Activated CD4-positive, alpha-beta T cell treated with anti-CD3 and anti-CD28 coated beads, Interleukin-2, amount 50 U/mL, for 48 hours (primary cell): ENCODE data around the gene UBXN7.
"Not testable (repeated sequence)": the region's sequence is repeated elsewhere in the genome, so short reads cannot be mapped to it uniquely, and the experiment has no call there.

Experiments used
- DNase-seq, 2 experiments: peaks; one replicate each; pipeline ENCODE4 v3.0.0-alpha.2; 2020

UBXN7 gene

GRCh38 chr3:196414469-196414868 lies 17.8 kb downstream of the UBXN7 start:
- no peak for DNase-seq

- no peak for DNase-seq
Measured at GRCh38 chr3:196412704-196413103, 19.5 kb downstream of the UBXN7 start.

GRCh38 chr3:196409409-196409808 lies 22.8 kb downstream of the UBXN7 start:
- no peak for DNase-seq

- no peak for DNase-seq
Measured at GRCh38 chr3:196408565-196409300, 23.5 kb downstream of the UBXN7 start.

GRCh38 chr3:196406811-196407470 lies 25.3 kb downstream of the UBXN7 start:
- DNase-seq = no peak

- DNase-seq = no peak
Measured at GRCh38 chr3:196400331-196400730, 31.9 kb downstream of the UBXN7 start.

GRCh38 chr3:196399485-196399945 lies 32.7 kb downstream of the UBXN7 start:
- no peak for DNase-seq

GRCh38 chr3:196398782-196399181 lies 33.4 kb downstream of the UBXN7 start:
- DNase-seq = no peak

- DNase-seq = no peak
Measured at GRCh38 chr3:196397941-196398340, 34.3 kb downstream of the UBXN7 start.

GRCh38 chr3:196390116-196390515 lies 42.1 kb downstream of the UBXN7 start:
- no peak for DNase-seq

- no peak for DNase-seq
Measured at GRCh38 chr3:196388956-196389355, 43.3 kb downstream of the UBXN7 start.

- not testable (repeated sequence) for DNase-seq
Measured at GRCh38 chr3:196387941-196388340, 44.3 kb downstream of the UBXN7 start.

- not testable (repeated sequence) for DNase-seq
Measured at GRCh38 chr3:196386797-196387196, 45.4 kb downstream of the UBXN7 start.

- not testable (repeated sequence) for DNase-seq
Measured at GRCh38 chr3:196386034-196386433, 46.2 kb downstream of the UBXN7 start.

- not testable (repeated sequence) for DNase-seq
Measured at GRCh38 chr3:196385446-196385845, 46.8 kb downstream of the UBXN7 start.

GRCh38 chr3:196378146-196378841 lies 53.9 kb downstream of the UBXN7 start:
- DNase-seq = no peak

- DNase-seq = no peak
Measured at GRCh38 chr3:196377321-196377720, 54.9 kb downstream of the UBXN7 start.

- DNase-seq = no peak
Measured at GRCh38 chr3:196365736-196366135, 66.5 kb downstream of the UBXN7 start.

- no peak for DNase-seq
Measured at GRCh38 chr3:196360586-196360985, 71.6 kb downstream of the UBXN7 start.

- not testable (repeated sequence) for DNase-seq
Measured at GRCh38 chr3:196358540-196358939, 73.7 kb downstream of the UBXN7 start.

- DNase-seq = no peak
Measured at GRCh38 chr3:196357905-196358304, 74.3 kb downstream of the UBXN7 start.

GRCh38 chr3:196356556-196356955 lies 75.7 kb downstream of the UBXN7 start:
- DNase-seq = no peak

GRCh38 chr3:196355668-196356067 lies 76.6 kb downstream of the UBXN7 start:
- DNase-seq = no peak

- DNase-seq = no peak
Measured at GRCh38 chr3:196354132-196354531, 78.1 kb downstream of the UBXN7 start.
